ENCODE data around the gene ZSCAN21.

Gene ZSCAN21

DNA sequence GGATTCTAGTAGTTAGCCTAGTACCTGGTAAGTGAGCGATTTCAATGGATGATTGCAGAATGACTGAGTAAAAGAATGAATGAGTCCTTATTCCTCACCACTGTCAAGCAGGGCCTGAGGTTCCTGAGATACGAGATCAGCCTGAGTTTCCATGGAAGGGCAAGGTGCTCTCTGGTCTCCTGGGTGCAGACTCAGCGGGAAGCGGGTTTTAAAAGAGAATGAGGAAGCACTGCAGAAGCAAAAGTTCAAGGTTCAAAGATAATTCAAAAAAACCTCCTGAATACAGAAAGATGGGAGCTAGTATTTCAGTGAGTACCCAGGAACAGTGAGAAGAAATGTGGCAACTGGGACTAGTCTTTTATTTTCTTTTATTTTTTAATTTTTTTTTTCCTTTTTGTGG is 27.6 kb downstream of the ZSCAN21 start:
- no peak for DNase-seq (ENCODE audit: low read depth)

GRCh38 chr7:100079024-100079560 is 29.5 kb downstream of the ZSCAN21 start:
- DNase-seq (ENCODE audit: low read depth), result no peak

DNA sequence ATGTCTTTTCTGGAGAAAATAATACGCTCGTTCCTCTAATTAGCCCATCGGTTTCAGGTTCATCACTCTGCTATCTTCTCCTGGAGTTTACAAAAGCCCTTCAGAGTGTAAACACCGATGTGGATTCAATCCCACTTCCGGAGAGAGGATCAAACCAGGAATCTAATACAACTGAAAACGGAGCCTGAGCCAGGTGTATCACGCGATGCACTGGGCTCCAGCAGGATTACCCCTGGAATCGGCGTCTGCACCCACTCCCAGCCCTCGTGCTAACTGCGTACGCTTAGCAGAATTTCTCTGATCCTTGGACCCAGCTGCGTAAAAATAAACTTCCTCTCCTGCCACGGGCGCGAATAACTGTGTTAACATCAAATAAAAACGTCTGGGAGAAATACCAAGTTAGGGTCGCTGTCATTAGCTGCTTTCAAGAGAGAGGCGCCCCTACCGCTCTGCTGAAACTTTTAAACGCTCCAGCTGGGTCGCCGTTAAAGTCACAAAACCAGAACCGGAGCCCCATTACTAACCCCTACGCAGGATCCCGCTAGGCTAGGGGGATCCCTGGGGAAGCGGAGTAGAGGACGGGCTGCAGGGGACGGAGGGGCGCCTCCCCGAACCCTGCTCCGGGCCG is 31.4 kb downstream of the ZSCAN21 start:
- DNase-seq (ENCODE audit: low read depth), result no peak

DNA sequence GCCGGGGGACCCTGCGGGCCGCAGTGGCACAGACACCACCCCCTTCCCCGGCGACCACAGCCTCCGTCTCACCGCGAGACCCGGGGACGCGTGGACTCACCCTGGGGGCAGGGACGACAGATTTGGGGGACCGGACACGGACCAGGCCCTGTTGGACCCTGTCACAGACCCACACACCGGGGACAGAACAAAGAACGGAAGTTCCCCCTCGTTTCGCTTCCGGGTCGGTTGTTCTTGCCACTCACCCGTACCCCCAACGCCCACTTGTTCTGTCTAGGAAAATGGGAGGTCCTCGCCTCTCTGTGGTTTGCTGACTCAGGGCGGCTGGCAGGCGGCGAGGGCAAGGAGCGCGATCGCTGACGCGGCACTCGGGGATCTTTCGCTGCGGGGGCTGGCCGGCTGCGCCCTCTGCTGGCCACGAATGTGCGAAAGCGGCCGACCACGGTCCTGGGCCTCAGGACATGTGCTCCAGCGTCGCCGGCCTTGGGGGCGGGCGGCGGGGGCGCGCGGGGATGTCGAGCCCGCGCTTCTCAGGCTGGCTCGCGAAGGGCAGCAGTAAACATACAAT is 32.0 kb downstream of the ZSCAN21 start, which contains the start of gene ZNF3:
Gene ZNF3 (minus strand): TSS at position 189 of the 568 bp plus-strand sequence. CDS start 4,366 bp downstream, outside the sequence.
- peak; percentile 97 for DNase-seq (ENCODE audit: low read depth)

GRCh38 chr7:100082978-100083377 is 33.4 kb downstream of the ZSCAN21 start:
- no peak for DNase-seq (ENCODE audit: low read depth)

- no peak for DNase-seq (ENCODE audit: low read depth)
Observed at GRCh38 chr7:100085515-100085914, 35.9 kb downstream of the ZSCAN21 start.

DNA sequence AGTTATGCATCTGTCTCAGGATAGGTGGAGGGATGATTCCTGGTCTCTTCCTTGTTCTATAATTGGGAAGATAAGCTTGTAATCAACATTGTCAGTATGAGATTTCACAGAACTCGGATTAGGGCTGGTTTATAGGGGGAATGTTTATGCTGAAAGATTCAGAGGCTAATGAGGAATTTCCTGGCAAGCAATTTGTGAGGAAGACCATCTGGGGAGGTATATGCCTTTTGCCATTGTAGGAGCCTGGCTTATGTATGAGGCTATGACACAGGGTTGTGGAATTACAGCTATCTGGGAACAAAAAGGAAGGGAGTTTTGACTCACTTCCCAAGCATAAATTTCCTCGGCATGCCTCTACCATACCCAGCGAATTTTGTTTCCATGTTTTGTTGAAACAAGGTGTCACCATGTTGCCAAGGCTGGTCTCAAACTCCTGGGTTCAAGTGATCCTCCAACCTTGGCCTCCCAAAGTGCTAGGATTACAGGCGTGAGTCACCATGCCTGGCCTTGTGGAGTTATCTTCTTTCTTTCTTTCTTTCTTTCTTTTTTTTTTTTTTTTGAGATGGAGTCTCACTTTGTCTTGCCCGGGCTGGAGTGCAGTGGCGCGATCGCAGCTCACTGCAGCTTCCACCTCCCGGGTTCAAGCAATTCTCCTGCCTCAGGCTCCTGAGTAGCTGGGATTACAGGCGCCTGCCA is 37.6 kb downstream of the ZSCAN21 start:
- no peak for DNase-seq (ENCODE audit: low read depth)

DNA sequence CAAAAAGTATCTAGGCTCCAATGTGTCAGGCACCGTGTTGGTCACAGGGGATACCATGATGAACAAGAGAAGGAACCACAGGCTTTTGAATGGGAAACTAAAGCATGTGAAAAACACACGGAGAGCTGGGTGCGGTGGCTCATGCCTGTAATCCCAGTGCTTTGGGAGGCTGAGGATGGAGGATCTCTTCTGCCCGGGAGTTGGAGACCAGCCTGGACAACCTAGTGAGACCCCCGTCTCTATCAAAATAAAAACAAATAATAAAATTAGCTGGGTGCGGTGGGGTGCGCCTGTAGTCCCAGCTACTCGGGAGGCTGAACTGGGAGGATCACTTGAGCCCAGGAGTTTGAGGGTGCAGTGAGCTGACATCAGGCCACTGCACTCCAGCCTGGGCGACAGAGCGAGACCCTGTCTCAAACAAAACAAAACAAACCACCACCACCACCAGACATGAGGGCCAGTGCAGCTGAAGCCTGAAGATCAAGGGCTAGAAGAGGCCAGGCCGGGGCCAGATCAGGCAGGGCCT is 38.6 kb downstream of the ZSCAN21 start:
- no peak for DNase-seq (ENCODE audit: low read depth)

GRCh38 chr7:100088621-100089457 is 39.3 kb downstream of the ZSCAN21 start, which contains the start of gene COPS6:
TSS of gene COPS6 (plus strand) at chr7:100088969. CDS start at chr7:100088991, 22 bp downstream.
- peak; percentile 56 for DNase-seq (ENCODE audit: low read depth)

DNA sequence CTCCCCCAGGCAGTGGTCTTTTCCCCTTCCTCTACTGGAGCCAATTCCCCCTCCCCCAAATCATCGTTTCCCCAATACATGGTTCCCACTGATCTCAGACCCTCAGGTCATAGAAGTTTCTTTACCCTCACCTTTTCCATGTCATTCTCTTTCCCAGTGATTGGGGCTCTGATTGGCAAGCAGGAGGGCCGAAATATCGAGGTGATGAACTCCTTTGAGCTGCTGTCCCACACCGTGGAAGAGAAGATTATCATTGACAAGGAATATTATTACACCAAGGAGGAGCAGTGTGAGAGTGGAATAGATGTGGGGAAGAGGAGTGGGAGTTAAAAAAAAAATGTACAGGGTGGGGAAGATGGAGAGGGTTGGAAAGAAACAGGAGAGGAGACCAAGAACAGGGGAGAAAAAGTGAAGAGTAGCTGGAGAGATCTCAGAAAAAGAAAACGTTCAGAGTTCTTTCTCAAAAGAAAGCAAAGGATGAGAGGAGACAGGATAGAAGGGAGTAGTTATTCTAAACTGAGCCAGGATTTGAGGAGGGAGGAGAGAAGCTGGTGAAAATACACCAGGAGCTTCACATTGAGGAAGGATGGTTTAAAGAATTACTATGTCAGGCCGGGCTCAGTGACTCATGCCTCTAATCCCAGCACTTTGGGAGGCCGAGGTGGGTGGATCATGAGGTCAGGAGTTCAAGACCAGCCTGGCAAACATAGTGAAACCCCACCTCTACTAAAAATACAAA is 40.1 kb downstream of the ZSCAN21 start:
- DNase-seq (ENCODE audit: low read depth), result no peak

DNA sequence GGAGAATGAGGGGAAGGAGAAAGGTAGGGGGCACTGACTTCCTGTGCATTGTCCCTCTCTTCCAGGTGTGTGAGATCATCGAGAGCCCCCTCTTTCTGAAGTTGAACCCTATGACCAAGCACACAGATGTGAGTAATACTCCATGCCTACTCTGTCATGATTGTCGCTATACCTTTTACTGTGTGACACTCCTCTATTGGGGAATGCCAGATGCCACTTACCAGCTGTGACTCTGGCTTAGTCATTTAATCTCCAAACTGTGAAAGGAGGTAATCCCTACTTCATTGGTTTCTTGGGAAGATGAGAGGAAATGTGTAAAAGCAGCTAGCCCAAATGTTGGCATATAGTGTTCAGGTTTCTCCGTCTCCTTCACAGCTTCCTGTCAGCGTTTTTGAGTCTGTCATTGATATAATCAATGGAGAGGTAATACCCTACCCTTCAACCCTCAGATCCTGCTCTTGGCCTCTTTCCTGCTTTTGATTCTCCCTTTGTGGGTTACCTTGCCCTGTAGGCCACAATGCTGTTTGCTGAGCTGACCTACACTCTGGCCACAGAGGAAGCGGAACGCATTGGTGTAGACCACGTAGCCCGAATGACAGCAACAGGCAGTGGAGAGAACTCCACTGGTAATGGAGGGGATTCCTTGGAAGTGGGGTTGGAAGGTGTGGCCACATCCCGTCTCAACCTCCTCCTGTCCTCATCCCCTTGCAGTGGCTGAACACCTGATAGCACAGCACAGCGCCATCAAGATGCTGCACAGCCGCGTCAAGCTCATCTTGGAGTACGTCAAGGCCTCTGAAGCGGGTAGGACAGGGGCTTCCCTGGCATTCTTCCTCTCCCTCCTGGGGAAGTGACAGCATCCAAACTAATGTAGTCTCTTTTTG is 41.2 kb downstream of the ZSCAN21 start:
- DNase-seq (ENCODE audit: low read depth), result no peak

DNA sequence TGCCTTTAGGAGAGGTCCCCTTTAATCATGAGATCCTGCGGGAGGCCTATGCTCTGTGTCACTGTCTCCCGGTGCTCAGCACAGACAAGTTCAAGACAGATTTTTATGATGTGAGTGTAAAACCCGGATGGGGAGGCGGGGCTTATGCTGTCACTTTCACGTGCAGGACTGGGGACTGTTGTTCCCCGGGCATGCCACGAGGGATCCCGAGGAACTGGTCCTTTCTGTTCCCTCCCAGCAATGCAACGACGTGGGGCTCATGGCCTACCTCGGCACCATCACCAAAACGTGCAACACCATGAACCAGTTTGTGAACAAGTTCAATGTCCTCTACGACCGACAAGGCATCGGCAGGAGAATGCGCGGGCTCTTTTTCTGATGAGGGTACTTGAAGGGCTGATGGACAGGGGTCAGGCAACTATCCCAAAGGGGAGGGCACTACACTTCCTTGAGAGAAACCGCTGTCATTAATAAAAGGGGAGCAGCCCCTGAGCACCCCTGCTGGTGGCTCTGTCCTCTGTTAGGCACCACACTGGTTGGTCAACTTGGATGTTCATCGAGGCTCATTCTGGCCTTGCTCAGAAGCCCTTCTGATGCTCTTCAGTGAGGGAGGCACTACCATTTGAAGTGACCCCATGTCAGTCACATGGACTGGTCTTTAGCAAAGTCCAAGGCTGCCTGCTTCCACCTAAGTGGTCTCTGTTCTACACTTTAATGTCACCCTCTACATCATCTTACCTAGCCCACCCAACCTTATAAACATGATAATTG is 42.0 kb downstream of the ZSCAN21 start:
- no peak for DNase-seq (ENCODE audit: low read depth)

- no peak for DNase-seq (ENCODE audit: low read depth)
Observed at GRCh38 chr7:100093054-100093453, 43.5 kb downstream of the ZSCAN21 start.

GRCh38 chr7:100093498-100093897 is 43.9 kb downstream of the ZSCAN21 start:
- DNase-seq (ENCODE audit: low read depth), result no peak

- DNase-seq (ENCODE audit: low read depth), result no peak
Observed at GRCh38 chr7:100093925-100094486, 44.4 kb downstream of the ZSCAN21 start.

- DNase-seq (ENCODE audit: low read depth), result no peak
Observed at GRCh38 chr7:100095289-100095688, 45.7 kb downstream of the ZSCAN21 start.

DNA sequence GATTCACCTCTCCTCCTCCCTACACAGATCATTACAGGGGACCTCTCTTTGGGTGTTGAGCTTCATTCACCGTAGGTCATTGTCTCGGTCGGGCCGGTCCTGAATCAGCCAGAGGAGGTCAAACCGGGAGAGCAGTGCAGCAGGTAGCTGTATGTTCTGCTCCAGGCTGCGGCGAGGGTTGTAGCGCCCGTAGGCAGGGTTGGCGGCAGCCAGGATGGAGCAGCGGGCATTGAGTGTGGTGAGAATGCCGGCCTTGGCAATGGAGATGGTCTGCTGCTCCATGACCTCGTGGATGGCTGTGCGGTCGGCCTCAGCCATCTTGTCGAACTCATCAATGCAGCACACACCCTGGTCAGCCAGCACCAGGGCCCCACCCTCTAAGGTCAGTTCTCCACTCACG is 46.1 kb downstream of the ZSCAN21 start:
- no peak for DNase-seq (ENCODE audit: low read depth)

- no peak for DNase-seq (ENCODE audit: low read depth)
Observed at GRCh38 chr7:100098913-100099312, 49.3 kb downstream of the ZSCAN21 start.

GRCh38 chr7:100099452-100099851 is 49.9 kb downstream of the ZSCAN21 start:
- DNase-seq (ENCODE audit: low read depth), result no peak
